ENCODE data around the gene CACUL1. TPM values are rescaled to one million over a fixed set of nuclear protein-coding genes. Genes with fewer than 3 reads are reported as not detected.
"Not testable (repeated sequence)": the region's sequence is repeated elsewhere in the genome, so short reads cannot be mapped to it uniquely, and the experiment has no call there.

CACUL1 gene
- total RNA-seq, 1 donor from 2014 or later: 23.6 TPM

DNA sequence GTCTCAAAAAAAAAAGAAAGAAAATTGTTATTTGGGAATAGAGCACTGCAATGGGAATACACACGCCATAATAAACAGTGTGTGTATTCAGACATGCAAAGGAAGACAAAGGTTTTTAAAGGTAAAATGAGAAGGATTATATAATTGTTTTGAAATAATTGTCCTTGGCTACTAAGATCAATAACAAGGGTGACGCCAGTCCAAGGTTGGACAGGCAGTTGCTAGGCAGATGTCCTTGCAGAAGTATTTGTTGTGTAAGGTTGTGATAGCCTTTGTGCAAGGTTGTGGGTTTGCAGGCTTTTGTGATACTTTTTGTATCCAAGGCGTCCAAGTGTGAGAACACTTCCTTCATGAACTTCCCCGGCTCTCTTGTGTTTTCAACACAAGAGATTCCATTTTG is 87.0 kb downstream of the CACUL1 start:
- intact Hi-C loops (cut with DNase I): no loop called here
- DNase-seq (ENCODE audit: missing footprints) (no peak), ATAC-seq (no peak)

DNA sequence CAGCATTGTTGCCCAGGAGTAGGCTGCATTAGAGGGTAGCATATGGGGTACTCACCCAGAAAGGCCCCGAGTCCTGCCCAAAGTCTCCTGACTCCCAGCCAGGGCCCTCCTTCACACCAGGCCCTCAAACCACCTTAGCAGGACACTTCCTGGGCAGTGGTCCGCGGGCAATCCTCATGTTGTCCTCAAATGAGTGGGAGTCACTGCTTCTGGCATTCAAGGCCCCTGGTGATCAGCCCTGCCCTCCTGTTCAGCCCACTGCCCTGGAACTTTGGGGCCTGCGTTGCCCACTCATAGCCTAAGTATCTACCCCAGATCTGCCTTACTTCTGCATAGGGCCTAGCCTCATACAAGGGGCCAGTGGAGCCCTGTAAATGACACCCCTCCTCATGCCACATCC is 88.4 kb downstream of the CACUL1 start:
- intact Hi-C loops (cut with DNase I): no loop called here
- no peak for DNase-seq (ENCODE audit: missing footprints)
- ATAC-seq: no peak

DNA sequence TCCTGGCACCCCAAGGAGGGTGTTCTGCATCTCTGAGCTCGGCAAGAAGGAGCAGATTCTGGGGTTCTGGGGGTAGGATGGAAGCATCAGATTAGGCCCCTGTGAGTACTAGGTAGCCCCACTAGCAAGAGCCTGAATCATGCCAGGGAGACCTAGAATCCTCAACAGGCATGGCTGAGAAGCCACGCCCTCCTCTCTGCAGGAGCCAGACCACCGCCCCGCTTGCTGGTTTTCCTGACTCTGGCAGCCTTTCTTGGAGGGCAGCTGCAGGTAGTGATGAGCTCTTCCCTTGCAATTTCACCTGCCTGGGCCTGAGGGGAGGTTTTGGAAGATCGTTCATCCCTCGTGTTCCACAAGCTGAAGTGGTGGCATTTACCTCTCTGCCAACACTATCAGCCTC is 90.4 kb downstream of the CACUL1 start:
- DNase-seq (ENCODE audit: missing footprints) (no peak), ATAC-seq (no peak)
- intact Hi-C loops (cut with DNase I): no loop called here

DNA sequence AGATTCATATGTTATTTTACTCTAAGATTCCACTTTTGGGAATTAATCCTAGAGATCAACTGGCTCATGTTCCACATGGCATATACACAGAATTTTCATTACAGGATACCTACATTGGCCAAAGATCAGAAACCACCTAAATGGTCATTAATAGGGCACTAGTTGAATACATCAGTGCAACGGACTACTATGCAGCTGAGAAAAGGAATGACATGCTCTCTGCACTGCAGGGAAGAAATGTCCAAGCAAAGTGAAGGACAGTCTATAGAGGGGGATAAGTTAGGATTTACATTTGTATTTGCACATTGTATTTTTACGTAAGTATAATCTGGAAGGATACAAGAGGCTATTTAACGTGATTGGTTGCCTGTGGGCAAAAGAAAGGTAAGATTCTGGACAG is 91.6 kb downstream of the CACUL1 start:
- ATAC-seq (no peak), DNase-seq (ENCODE audit: missing footprints) (no peak)
- intact Hi-C loops (cut with DNase I): no loop called here

DNA sequence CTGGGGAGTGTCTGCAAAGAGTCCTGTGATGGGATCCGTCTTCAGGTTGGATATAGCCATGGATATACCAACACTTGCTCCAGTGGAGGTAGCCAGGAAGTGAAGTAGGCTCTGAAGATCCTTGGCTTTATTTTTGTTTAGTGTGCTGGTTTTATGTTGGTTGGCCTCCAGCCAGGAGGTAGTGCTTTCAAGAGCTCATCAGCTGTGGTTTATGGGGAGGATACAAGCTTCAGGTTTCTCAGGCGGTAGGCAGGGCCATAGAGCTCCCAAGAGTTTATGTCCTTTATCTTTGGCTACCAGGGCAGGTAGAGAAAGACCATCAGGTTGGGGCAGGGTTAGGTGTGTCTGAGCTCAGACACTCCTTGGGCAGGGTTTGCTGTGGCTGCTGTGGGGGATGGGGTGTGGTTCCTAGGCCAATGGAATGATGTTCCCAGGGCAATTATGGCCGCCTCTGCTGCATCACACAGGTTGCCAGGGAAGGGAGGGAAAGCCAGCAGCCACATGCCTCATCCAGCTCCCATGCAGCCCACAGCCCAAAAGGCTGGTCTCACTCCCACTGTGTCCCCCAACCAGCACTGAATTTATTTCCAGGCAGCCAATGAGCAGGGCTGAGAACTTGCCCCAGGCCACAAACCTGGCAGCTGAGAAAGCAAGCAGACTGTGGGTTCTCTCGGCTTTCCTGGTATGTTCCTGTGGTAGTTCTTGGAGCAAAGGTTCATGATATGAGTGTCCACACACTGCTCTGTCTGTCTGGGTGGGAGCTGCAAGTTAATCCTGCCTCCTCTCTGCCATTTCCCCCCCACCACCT is 92.3 kb downstream of the CACUL1 start:
- no peak for DNase-seq (ENCODE audit: missing footprints)
- ATAC-seq: no peak
- intact Hi-C loops (cut with DNase I): no loop called here

DNA sequence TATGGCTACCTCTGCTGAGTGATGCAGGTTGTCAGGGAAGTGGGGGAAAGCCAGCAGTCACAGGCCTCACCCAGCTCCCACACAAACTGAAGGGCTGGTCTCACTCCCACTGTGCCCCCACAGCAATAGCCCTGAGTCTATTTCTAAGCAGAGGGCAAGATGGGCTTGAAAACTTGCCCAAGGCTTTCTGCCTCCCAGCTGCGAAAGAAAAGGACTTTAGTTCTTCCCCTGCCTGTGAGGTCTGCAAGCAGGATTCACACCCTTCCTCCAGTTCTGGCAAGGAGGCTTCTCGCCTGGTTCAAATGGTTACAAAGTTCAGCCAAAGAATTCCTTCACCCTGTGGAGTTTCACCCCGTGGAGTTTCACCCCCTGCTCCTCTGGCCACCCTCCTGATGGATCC is 96.0 kb downstream of the CACUL1 start:
- intact Hi-C loops (cut with DNase I): no loop called here
- no peak for ATAC-seq
- no peak for DNase-seq (ENCODE audit: missing footprints)

DNA sequence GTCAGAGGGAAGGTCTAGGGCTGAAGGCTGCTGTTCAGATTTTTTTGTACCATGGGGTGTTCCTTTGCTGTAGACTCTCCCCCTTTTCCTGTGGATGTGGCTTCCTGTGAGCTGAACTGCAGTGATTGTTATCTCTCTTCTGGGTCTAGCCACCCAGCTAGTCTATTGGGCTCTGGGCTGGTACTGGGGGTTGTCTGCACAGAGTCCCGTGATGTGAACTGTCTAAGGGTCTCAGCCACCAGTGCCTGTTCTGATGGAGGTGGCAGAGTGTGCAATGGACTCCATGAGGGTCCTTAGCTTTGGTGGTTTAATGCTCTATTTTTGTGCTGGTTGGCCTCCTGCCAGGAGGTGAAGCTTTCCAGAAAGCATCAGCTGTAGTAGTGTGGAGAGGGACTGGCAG is 96.6 kb downstream of the CACUL1 start:
- ATAC-seq; DNase-seq (ENCODE audit: missing footprints); intact Hi-C loops (cut with DNase I): not testable (repeated sequence)

DNA sequence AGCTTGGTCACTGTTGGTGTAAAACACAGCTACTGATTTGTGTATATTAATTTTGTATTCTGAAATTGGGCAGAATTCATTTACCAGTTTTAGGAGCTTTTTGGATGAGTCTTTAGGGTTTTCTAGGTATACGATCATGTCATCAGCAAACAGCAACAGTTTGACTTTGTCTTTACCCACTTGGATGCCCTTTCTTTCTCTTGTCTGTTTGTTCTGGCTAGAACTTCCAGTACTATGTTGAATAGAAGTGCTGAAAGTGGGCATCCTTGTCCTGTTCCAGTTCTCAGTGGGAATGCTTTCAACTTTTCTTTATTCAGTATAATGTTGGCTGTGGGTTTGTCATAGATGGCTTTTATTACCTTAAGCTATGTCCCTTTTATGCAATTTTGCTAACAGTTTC is 109.5 kb downstream of the CACUL1 start:
- DNase-seq (ENCODE audit: missing footprints); ATAC-seq; intact Hi-C loops (cut with DNase I): not testable (repeated sequence)

DNA sequence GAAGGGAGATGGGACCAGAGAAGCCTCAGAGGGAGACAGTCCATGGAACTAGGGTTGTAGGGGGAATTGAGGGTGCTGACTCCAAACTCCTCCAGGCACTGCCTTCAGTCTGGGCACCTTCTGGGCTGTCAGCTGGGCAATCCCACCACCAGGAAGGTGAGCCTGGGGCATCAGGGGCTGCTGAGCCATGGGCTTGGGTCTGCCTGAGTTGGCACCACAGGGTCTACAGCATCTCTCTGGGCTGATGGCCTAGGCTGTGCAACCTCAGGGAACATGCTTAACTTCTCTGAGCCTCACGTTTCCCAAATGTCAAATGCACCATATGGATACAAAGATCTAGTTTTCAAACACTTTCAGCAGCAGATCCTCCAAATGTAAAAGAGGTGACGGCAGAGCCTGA is 112.5 kb downstream of the CACUL1 start:
- intact Hi-C loops (cut with DNase I): no loop called here
- ATAC-seq (no peak), DNase-seq (ENCODE audit: missing footprints) (no peak)

DNA sequence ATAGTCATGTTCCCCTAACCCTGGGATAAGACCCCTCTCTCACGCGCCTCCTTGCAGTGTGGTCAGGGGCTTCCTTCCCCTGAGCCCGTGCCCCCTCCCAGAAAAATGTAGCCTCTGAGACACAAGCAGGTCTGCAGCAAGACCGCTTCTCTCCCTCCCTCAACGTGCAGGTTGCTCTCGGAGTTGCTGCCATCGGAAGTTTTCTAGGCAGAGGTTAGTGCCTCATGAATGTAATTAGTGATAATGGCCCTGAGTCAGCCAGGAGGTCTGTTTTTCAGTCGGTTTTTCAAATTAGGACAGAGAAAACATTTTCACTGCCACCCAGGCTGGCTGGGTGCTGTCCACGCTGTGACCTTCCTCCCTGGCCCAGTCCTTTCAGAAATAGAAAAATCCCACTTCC is 116.1 kb downstream of the CACUL1 start:
- DNase-seq (ENCODE audit: missing footprints): no peak
- ATAC-seq: no peak
- intact Hi-C loops (cut with DNase I): no loop called here

DNA sequence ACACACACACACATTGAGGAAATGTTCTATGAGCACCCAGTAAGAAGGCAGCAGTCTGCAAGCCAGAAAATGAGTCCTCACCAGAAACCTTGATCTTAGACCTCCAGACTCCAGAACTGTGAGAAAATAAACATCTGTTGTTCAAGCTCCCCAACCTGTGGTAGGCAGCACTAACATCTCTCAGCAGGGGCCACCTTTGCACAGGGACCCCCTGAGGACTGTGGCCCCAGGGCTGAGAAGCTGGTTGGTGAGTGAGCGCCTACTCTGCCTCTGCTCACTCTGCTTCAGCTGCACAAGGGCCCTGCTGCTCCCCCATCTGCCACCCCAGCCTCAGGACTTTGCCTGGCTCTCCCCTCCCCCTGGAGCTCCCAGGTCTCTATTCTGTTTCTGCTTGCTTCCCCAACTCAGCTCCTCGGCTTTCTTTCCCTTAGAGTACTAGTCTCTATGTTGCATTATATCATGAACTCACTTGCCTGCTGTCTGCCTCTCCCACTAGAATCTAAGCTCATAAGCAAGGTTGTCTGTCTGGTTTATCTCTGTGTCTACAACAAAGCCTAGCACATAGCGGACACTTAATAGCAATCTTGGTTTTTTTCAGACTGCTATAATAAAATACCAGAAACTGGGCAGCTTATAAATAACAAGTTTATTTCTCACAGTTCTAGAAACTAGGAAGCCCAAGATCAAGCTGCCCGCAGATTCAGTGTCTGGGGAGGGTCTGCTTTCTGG is 118.9 kb downstream of the CACUL1 start:
- no peak for DNase-seq (ENCODE audit: missing footprints)
- intact Hi-C loops (cut with DNase I): no loop called here
- no peak for ATAC-seq

DNA sequence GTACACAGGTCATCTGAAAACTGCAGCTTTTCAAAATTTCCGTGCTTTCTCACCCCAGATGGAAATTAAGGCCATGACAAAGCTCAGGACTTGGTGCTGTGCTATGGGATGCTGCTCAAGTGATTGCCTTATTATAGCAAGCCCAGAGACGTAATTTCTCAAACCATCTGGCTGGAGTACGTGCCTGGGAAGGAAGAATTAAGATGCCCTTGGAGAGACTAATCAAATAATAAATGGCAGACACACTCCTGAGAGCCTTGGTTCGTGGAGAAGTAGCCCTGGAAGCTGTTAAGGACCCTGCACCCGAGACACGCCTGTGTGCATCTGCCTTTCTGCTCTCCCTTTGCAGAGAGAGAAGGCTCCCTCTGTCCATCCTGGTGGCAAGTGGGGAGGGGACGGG is 121.0 kb downstream of the CACUL1 start:
- intact Hi-C loops (cut with DNase I): no loop called here

DNA sequence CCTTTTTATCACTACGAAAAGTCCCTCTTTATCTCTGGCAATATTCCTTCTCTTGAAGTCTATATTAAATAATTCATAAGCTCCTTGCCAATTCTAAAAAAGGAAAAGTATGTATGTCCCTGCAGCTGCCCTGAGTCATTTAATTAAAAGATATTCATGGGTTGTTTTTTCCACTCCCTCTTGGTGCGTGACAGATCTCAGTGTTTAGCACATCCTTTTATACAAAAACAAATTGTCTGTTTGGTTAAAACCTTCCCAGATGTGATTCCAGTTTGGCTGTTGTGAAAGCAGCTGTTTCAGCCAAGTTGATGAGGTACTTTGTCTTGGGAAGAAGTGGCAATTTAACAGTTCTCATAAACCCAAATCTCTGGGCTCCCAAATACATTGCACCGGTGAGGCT is 125.6 kb downstream of the CACUL1 start:
- DNase-seq (ENCODE audit: missing footprints) (no peak), ATAC-seq (no peak)
- intact Hi-C loops (cut with DNase I): no loop called here

More for the DNA sequence above, 121.0 kb downstream of the CACUL1 start:
- no peak for DNase-seq (ENCODE audit: missing footprints)
- no peak for ATAC-seq

DNA sequence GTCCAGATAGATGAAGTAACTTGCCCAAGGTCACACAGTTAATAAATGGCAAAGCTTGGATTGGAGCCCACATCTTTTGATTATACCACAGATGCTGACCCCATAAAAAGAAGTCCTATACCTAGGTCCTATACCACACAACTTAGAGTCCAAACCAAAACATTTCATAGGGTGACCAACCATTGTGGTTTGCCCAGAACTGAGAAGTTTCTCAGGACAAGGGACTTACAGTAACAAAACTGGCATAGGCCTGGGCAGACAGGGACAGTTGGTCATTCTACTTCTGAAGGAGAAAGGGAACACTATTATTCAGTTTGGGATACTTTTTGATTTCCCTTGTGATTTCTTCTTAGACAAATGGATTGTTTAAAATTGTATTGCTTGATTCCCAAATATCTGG is 126.4 kb downstream of the CACUL1 start:
- DNase-seq (ENCODE audit: missing footprints) (no peak), ATAC-seq (no peak)
- intact Hi-C loops (cut with DNase I): no loop called here

DNA sequence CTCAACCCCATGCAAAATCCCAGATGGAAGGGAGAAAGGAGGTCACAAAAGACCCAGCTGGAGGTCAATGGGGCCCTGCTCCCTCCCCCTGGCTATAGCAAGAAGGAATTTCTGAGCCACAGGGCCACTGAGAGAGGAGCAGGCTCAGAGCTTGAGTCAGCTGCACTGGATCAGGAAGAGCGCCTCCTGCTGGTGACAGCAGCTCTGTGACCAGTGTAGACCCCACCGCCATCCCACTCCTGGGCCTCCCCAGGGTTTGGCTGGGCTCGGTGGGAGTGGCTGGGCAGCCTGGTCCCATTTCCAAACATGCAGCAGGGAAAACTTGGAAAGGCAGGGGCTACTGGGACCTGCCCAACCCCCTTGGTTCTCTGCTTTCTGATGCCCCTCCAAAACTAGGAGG is 127.8 kb downstream of the CACUL1 start:
- ATAC-seq: no peak
- intact Hi-C loops (cut with DNase I): no loop called here
- no peak for DNase-seq (ENCODE audit: missing footprints)

Other genes with a start within 250 kb of the CACUL1 start
- gene PRLHR, start 159.3 kb downstream of the CACUL1 start, total RNA-seq: not detected